MM.1S (cell line): Measurements from ENCODE around the gene CLTB.

Source experiments
- CTCF ChIP-seq: fragments of 300-600 bp; sonication (generic); IDR thresholded peaks from 2 replicates; pipeline ENCODE4 v1.5.1; 2016; ENCODE audit warnings: antibody characterized with exemption, low read length, mixed read lengths
- EZH2 ChIP-seq: fragments of 300-600 bp; sonication (generic); optimal IDR thresholded peaks from 2 replicates; pipeline ENCODE3; 2017; ENCODE audit warnings: low read depth, mild to moderate bottlenecking, antibody characterized with exemption, low read length, mixed read lengths
- EZH2phosphoT487 ChIP-seq: fragments of 300-600 bp; sonication (generic); IDR thresholded peaks from 2 replicates; pipeline ENCODE4 v1.6.1; 2018; ENCODE audit warnings: antibody characterized with exemption, low read length

GRCh38 chr5:176365351-176366231 is 50.7 kb downstream of the CLTB start, which contains the start of gene ARL10:
- TF ChIP-seq CTCF (no peak), EZH2phosphoT487 (no peak), EZH2 (no peak)
